Psoas muscle (tissue), 8 donors: ENCODE data around the gene PHC2. TPM values are rescaled to one million over a fixed set of nuclear protein-coding genes. Genes with fewer than 3 reads are reported as not detected.

Experiments
- ATAC-seq, 4 donors: fragments of 200-7000 bp; cut with Tn5 transposase; one replicate each; pipeline ENCODE4 v1.9.1; 2020; ENCODE audit warnings: moderate library complexity in 3 of 4, mild to moderate bottlenecking in 2 of 4
- DNase-seq, 2 donors: peaks; one replicate each; pipeline ENCODE4 v3.0.0-alpha.2; 2020
- H3K27ac ChIP-seq: fragments of 200-600 bp; one replicate; pipeline ENCODE4 v1.8.0; 2022
- H3K27me3 ChIP-seq, 3 donors: fragments of 200-600 bp in 1 of 3; one replicate each; pipeline versions ENCODE4 v1.6.1 to v1.8.0; 2013 to 2022; ENCODE audit warnings: low read length in 2 of 3, mild to moderate bottlenecking in 2 of 3, moderate library complexity in 1 of 3; ENCODE audit not compliant: insufficient read depth in 3 of 3
- H3K36me3 ChIP-seq, 2 donors: fragments of 200-600 bp in 1 of 2; one replicate each; pipeline versions ENCODE4 v1.6.1 to v1.8.0; 2013 to 2022; ENCODE audit warnings: low read depth in 1 of 2, mild to moderate bottlenecking in 1 of 2, moderate library complexity in 1 of 2; ENCODE audit not compliant: insufficient read depth in 1 of 2
- H3K4me1 ChIP-seq: fragments of 200-600 bp; one replicate; pipeline ENCODE4 v1.8.0; 2022
- H3K4me3 ChIP-seq: fragments of 200-600 bp; one replicate; pipeline ENCODE4 v1.8.0; 2022; ENCODE audit warnings: mild to moderate bottlenecking
- H3K9me3 ChIP-seq: fragments of 200-600 bp; one replicate; pipeline ENCODE4 v1.8.0; 2022
- CTCF ChIP-seq: fragments of 200-600 bp; IDR thresholded peaks from one replicate; pipeline ENCODE4 v1.8.0; 2022; ENCODE audit warnings: antibody characterized with exemption
- WGBS, 3 donors: extraction: QIAGEN DNeasy Blood & Tissue Kit; methylation state at CpG; one replicate each; pipeline versions ENCODE4 v1.1.6 to v1.1.7; 2013; 5-methylcytosine and 5-hydroxymethylcytosine counted together
- intact Hi-C, 2 donors: fragments of 100-400 bp; cut with DNase I; formaldehyde crosslinking; loops; one replicate each; pipeline versions ENCODE4 v1.11.0 to v1.14.2; 2022
- polyA plus RNA-seq, 3 donors: library from polyadenylated mRNA; stranded (reverse); fragments of 200-250 nt; gene quantifications; one replicate each; pipeline ENCODE4 v1.2.3, GENCODE V29; 2013
- total RNA-seq, 4 donors: library from RNA; stranded (reverse); fragmentation: NEBNext Ultra II Directional in 2 of 4; extraction: Animal tissue kit (Norgen Biotek cat#: 25700) in 2 of 4; gene quantifications; one replicate each; pipeline versions ENCODE4 v1.2.1 to v1.2.4, GENCODE V29; 2021 to 2023
- donor health status: healthy with polysubstance abuse.
- donor health status: DM: no; HTN: no; CAD: no; lungs with moderate emphysema.
- donor health status: Bipolar disorder and iron deficiency.
- donor health status: healthy.
- donor health status: DM: yes; HTN: yes; CAD: no.
- donor health status: DM: no; HTN: no; CAD: no.
- donor health status: DM: no; HTN: no; CAD: no.
- donor health status: DM: yes; HTN: yes; CAD: no.

PHC2 gene
- total and polyA plus RNA-seq, 7 donors, result 74.1 to 427 (median 338) TPM

GRCh38 chr1:33410091-33410701 is 20.7 kb downstream of the PHC2 start:
- DNase-seq, result no peak
- TF ChIP-seq CTCF, result no peak
- no peaks in the 10 kb centered on the region for H3K36me3 ChIP-seq
- peak; percentile 69 to 89 (median 83) for ATAC-seq
- H3K4me1 ChIP-seq, result peaks cover 44% of the 10 kb centered on the region
- H3K27me3 ChIP-seq, result no peaks in the 10 kb centered on the region
- H3K4me3 ChIP-seq, result no peak overlapping the region
- intact Hi-C loops, result no loop called here
- peak overlapping the region; percentile 59 for H3K27ac ChIP-seq
- no peaks in the 10 kb centered on the region for H3K9me3 ChIP-seq
- 21 to 24% (median 23%) methylated on average over 5 of the region's 5 CpGs for WGBS, 3 donors

GRCh38 chr1:33408093-33408436 is 22.8 kb downstream of the PHC2 start:
- Histone ChIP-seq H3K9me3 (no peaks in the 10 kb centered on the region), H3K4me1 (peaks cover 39% of the 10 kb centered on the region), H3K4me3 (peak overlapping the region; percentile 41), H3K36me3 (no peaks in the 10 kb centered on the region), H3K27me3 (no peaks in the 10 kb centered on the region), H3K27ac (peak overlapping the region; percentile 76)
- TF ChIP-seq CTCF, result no peak
- ATAC-seq, result peak in 3 of 4 donors; percentile 74 to 86 (median 79)
- DNase-seq, result no peak
- intact Hi-C loops, result no loop called here
- WGBS, 3 donors, result 25 to 41% (median 39%) methylated on average over 2 of the region's 2 CpGs

- no peaks in the 10 kb centered on the region for H3K27me3 ChIP-seq
- DNase-seq, result no peak
- peak overlapping the region; percentile 41 for H3K4me3 ChIP-seq
- H3K36me3 ChIP-seq, result no peaks in the 10 kb centered on the region
- no peaks in the 10 kb centered on the region for H3K9me3 ChIP-seq
- peaks cover 37% of the 10 kb centered on the region for H3K4me1 ChIP-seq
- no peak for TF ChIP-seq CTCF
- peak in 3 of 4 donors; percentile 59 to 71 (median 67) for ATAC-seq
- peak overlapping the region; percentile 76 for H3K27ac ChIP-seq
- WGBS, 3 donors, result 63 to 77% (median 63%) methylated on average over 1 of the region's 1 CpG
- intact Hi-C loops, result no loop called here
Observed at GRCh38 chr1:33407352-33408092, 23.4 kb downstream of the PHC2 start.

- Histone ChIP-seq H3K4me3 (no peak overlapping the region), H3K27ac (no peak overlapping the region), H3K9me3 (no peaks in the 10 kb centered on the region), H3K27me3 (no peaks in the 10 kb centered on the region), H3K4me1 (peaks cover 30% of the 10 kb centered on the region), H3K36me3 (no peaks in the 10 kb centered on the region)
- intact Hi-C loops, result no loop called here
- no peak for DNase-seq
- 92 to 100% (median 99%) methylated on average over 1 of the region's 1 CpG for WGBS, 3 donors
- no peak for ATAC-seq
- TF ChIP-seq CTCF, result no peak
Observed at GRCh38 chr1:33402206-33402605, 28.7 kb downstream of the PHC2 start.
